Activated naive CD4-positive, alpha-beta T cell treated with anti-CD3 and anti-CD28 coated beads for 36 hours (primary cell): ENCODE data around the gene MXRA7. TPM values are rescaled to one million over a fixed set of nuclear protein-coding genes. Genes with fewer than 3 reads are reported as not detected.
"Not testable (repeated sequence)": the region's sequence is repeated elsewhere in the genome, so short reads cannot be mapped to it uniquely, and the experiment has no call there.

Experiments
- CTCF ChIA-PET: fragments of 350-600 bp; sonication (Branson Sonifier 250); formaldehyde crosslinking; loops from one replicate; lab custom pipeline; 2021; ENCODE audit warnings: antibody characterized with exemption; lab: Charles Lee
- DNase-seq: peaks from one replicate; pipeline ENCODE4 v3.0.0-alpha.2; 2020
- H3K27ac Mint-ChIP-seq: one replicate; pipeline ENCODE4 v1.8.0; 2021; ENCODE audit warnings: mild to moderate bottlenecking, mixed read lengths
- H3K27me3 Mint-ChIP-seq: one replicate; pipeline ENCODE4 v1.8.0; 2021; ENCODE audit warnings: low read depth, mixed read lengths
- H3K36me3 Mint-ChIP-seq: one replicate; pipeline ENCODE4 v1.8.0; 2021; ENCODE audit warnings: low read depth, mixed read lengths
- H3K4me1 Mint-ChIP-seq: one replicate; pipeline ENCODE4 v1.8.0; 2021; ENCODE audit warnings: low read depth, mixed read lengths
- H3K4me3 Mint-ChIP-seq: one replicate; pipeline ENCODE4 v1.8.0; 2021; ENCODE audit warnings: mild to moderate bottlenecking, moderate library complexity, mixed read lengths
- H3K9me3 Mint-ChIP-seq: one replicate; pipeline ENCODE4 v1.8.0; 2021; ENCODE audit warnings: mixed read lengths
- intact Hi-C: fragments of 100-400 bp; cut with micrococcal nuclease; formaldehyde crosslinking; loops from one replicate; pipeline ENCODE4 v1.15.1; 2023
- total RNA-seq, 2 experiments: library from RNA; stranded (reverse); gene quantifications; one replicate each; pipeline ENCODE4 v1.2.3, GENCODE V29; 2021

The MXRA7 gene
- total RNA-seq = 1 to 10 TPM; 3.8 to 4.2 TPM

DNA sequence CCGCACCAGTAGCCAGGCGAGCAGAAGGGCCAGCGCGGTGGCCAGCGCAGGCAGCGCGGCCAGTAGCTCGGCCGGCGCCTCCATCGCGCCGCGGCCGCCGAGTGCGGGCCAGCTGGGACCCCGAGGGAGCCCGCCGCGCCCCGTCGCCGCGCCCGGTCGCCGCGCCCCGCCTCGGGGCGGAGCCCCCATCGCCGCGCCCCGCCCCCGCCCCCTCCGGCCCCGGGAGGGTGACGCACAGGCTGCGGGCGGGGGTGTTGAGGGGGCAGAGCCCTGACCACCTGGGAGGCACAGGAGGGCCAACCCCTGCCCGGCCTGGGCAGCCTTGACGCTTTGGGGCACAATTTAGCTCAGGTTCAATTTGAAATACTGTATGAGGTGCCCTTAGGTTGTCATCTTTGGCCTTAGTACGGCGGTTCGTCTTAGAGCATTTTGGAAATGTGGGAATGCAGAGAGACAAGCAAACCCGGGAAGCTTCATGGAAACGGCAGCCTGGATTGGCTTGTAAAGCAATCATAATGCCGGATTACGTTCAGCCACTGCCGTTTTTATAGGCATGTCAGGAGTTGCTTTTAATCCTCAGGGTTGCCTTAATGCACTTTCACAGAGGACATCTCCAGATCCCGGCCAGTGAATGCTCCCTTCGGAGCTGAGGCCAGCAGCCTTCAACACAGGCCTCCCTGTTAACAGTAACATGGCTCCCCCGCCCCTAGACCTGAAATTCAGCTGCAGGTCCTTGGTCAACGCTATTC, at the start of gene MXRA7:
MXRA7 (minus strand) TSS at position 103 of the 749 bp plus-strand sequence; CDS start at position 84, 19 bp downstream.
- CTCF ChIA-PET = interaction anchor here (1.3 kb wide), 1 partner anchor 29 kb away, joined by 5 read pairs; no protein-coding TSS in a partner anchor
- intact Hi-C loops = loop anchor here (5.0 kb wide), 1 partner anchor 126 kb away; no protein-coding TSS in a partner anchor
- H3K4me3 Mint-ChIP-seq = peak within 1 kb of the TSS; percentile 58
- H3K4me1 Mint-ChIP-seq = peaks cover 27% of the 10 kb centered on the region
- no peaks in the 10 kb centered on the region for H3K9me3 Mint-ChIP-seq
- H3K27ac Mint-ChIP-seq = no peak within 1 kb of the TSS
- H3K27me3 Mint-ChIP-seq = no peaks in the 10 kb centered on the region
- DNase-seq = peak; percentile 53
- H3K36me3 Mint-ChIP-seq = peaks cover 5% of the 10 kb centered on the region

GRCh38 chr17:76758570-76758969, 47.8 kb upstream of the MXRA7 start:
- no peak for DNase-seq
- Mint-ChIP-seq H3K36me3 (peaks cover 9% of the 10 kb centered on the region), H3K27me3 (no peaks in the 10 kb centered on the region), H3K4me1 (peaks cover 6% of the 10 kb centered on the region), H3K9me3 (no peaks in the 10 kb centered on the region), H3K4me3 (no peak overlapping the region), H3K27ac (no peak overlapping the region)
- CTCF ChIA-PET = interaction anchor here (0.6 to 0.7 kb wide), 3 partner anchors 41 to 902 kb away, joined by 3 to 4 read pairs (median 4); no protein-coding TSS in a partner anchor
- intact Hi-C loops = loop anchor here (10.0 kb wide), 1 partner anchor 564 kb away; no protein-coding TSS in a partner anchor

DNA sequence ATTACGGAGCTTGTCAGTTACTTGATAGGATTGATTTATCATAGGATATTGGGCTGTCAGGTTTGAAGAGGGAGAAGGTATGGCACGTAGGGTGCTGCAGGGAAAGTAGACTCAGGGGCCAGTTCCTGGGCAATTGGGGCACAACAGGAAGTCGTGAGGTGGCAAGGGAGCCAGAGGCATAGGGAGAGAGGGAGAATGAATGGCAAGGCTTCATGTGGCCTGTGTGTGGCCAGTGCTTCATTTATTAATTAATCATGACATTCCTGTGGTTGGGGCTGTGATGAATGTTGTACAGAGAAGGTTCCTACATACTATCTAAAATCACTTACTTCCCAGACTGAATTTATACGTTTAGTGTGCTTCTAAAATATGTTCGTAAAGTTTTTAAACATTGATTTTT, 46.5 kb upstream of the MXRA7 start:
- peaks cover 12% of the 10 kb centered on the region for H3K36me3 Mint-ChIP-seq
- no peaks in the 10 kb centered on the region for H3K27me3 Mint-ChIP-seq
- no peaks in the 10 kb centered on the region for H3K9me3 Mint-ChIP-seq
- intact Hi-C loops = loop anchor here (10.0 kb wide), 1 partner anchor 562 kb away; no protein-coding TSS in a partner anchor
- no peak overlapping the region for H3K27ac Mint-ChIP-seq
- no peak for DNase-seq
- CTCF ChIA-PET = no interaction called here
- no peak overlapping the region for H3K4me3 Mint-ChIP-seq
- H3K4me1 Mint-ChIP-seq = peaks cover 18% of the 10 kb centered on the region

- H3K36me3 Mint-ChIP-seq = peaks cover 14% of the 10 kb centered on the region
- H3K27ac Mint-ChIP-seq = no peak overlapping the region
- no peak overlapping the region for H3K4me3 Mint-ChIP-seq
- DNase-seq = no peak
- peaks cover 22% of the 10 kb centered on the region for H3K4me1 Mint-ChIP-seq
- CTCF ChIA-PET = interaction anchor here (0.6 to 0.7 kb wide), 3 partner anchors 293 to 1019 kb away, joined by 3 to 6 read pairs (median 3); no protein-coding TSS in a partner anchor
- H3K27me3 Mint-ChIP-seq = no peaks in the 10 kb centered on the region
- H3K9me3 Mint-ChIP-seq = no peaks in the 10 kb centered on the region
- intact Hi-C loops = loop anchor here (10.0 kb wide), 1 partner anchor 560 kb away; no protein-coding TSS in a partner anchor
Measured at GRCh38 chr17:76755285-76755684, 44.5 kb upstream of the MXRA7 start.

DNA sequence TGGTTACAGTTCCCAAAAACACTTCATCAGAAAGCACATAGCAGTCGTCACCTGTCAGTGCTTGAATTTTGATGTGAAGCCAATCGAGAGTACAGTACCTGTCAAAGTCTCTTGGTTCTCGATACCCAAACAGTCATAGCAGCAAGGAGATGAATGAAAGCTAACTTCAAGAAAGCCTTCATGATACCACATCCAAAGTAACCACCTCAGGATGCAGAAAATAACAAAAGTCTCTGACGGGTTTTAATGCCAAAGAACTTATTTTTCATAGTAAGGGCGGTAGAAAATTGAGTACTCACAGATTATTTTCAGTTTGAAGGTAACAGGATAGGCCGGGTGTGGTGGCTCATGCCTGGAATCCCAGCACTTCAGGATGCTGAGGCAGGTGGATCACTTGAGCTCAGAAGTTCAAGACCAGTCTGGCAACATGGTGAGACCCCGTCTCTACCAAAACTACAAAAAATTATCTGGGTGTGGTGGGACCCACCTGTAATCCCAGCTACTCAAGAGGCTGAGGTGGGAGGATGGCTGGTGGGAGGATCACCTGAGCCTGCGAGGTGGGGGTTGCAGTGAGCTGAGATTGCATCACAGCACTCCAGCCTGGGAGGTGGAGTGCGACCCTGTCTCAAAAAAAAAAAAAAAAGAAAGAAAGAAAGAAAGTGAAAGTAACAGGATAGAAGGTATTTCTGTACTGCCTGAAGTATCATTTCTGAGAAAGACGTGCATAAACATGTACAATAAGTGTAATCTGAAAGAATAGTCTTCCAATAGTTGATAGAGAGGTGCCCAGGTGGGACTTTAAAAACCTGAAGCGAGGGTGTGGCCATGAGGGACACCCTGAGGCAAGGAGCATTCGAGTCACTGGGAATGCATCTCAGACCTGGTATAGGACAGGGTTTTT, 42.5 kb upstream of the MXRA7 start:
- Mint-ChIP-seq H3K4me1 (peaks cover 22% of the 10 kb centered on the region), H3K27ac (peak overlapping the region; percentile 100), H3K4me3 (peak overlapping the region; percentile 83), H3K9me3 (no peaks in the 10 kb centered on the region), H3K27me3 (no peaks in the 10 kb centered on the region), H3K36me3 (peaks cover 12% of the 10 kb centered on the region)
- peak; percentile 70 for DNase-seq
- CTCF ChIA-PET = interaction anchor here (0.7 kb wide), 2 partner anchors 18 to 27 kb away, joined by 4 to 5 read pairs; no protein-coding TSS in a partner anchor
- intact Hi-C loops = loop anchor here (1.0 to 10.0 kb wide), 6 partner anchors 16 to 559 kb away; partner anchors contain the start of genes JMJD6, METTL23 and SRSF2

- CTCF ChIA-PET = no interaction called here
Measured at GRCh38 chr17:76752006-76752405, 41.2 kb upstream of the MXRA7 start.

GRCh38 chr17:76751416-76751993, 40.7 kb upstream of the MXRA7 start:
- no peak for DNase-seq
- Mint-ChIP-seq H3K4me1 (peaks cover 22% of the 10 kb centered on the region), H3K9me3 (no peaks in the 10 kb centered on the region), H3K27me3 (no peaks in the 10 kb centered on the region), H3K4me3 (no peak overlapping the region), H3K36me3 (peaks cover 9% of the 10 kb centered on the region), H3K27ac (no peak overlapping the region)
- intact Hi-C loops = loop anchor here (5.0 to 10.0 kb wide), 2 partner anchors 41 to 557 kb away; no protein-coding TSS in a partner anchor
- CTCF ChIA-PET = no interaction called here

More at GRCh38 chr17:76752006-76752405, 41.2 kb upstream of the MXRA7 start:
- intact Hi-C loops = loop anchor here (2.0 to 10.0 kb wide), 3 partner anchors 40 to 557 kb away; no protein-coding TSS in a partner anchor
- Mint-ChIP-seq H3K9me3 (no peaks in the 10 kb centered on the region), H3K27me3 (no peaks in the 10 kb centered on the region), H3K36me3 (peaks cover 8% of the 10 kb centered on the region), H3K27ac (peak overlapping the region; percentile 100), H3K4me3 (peak overlapping the region; percentile 46), H3K4me1 (peaks cover 22% of the 10 kb centered on the region)
- DNase-seq = no peak

DNA sequence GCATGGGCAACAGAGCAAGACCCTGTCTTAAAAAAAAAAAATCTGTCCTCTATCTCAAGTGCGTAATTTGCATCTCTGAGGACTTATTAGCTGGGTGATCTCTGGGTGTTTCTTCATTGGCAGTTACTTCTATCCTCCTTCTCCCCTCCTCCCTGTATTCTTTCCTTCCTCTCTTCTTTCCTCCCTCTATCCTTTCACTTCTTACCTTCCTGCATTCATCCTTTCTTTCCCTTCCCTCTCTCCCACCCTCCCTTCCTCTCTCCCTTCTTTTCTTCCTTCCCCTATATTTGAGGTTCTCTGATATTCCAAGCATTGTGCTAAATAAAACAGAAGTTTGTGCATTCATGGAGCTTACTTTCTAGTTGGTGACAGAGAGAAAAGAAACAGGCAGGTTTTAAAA, 37.9 kb upstream of the MXRA7 start:
- H3K36me3 Mint-ChIP-seq = peaks cover 28% of the 10 kb centered on the region
- intact Hi-C loops = no loop called here
- DNase-seq = no peak
- no peaks in the 10 kb centered on the region for H3K9me3 Mint-ChIP-seq
- no peak overlapping the region for H3K27ac Mint-ChIP-seq
- no peak overlapping the region for H3K4me3 Mint-ChIP-seq
- CTCF ChIA-PET = no interaction called here
- H3K4me1 Mint-ChIP-seq = peaks cover 25% of the 10 kb centered on the region
- no peaks in the 10 kb centered on the region for H3K27me3 Mint-ChIP-seq

DNA sequence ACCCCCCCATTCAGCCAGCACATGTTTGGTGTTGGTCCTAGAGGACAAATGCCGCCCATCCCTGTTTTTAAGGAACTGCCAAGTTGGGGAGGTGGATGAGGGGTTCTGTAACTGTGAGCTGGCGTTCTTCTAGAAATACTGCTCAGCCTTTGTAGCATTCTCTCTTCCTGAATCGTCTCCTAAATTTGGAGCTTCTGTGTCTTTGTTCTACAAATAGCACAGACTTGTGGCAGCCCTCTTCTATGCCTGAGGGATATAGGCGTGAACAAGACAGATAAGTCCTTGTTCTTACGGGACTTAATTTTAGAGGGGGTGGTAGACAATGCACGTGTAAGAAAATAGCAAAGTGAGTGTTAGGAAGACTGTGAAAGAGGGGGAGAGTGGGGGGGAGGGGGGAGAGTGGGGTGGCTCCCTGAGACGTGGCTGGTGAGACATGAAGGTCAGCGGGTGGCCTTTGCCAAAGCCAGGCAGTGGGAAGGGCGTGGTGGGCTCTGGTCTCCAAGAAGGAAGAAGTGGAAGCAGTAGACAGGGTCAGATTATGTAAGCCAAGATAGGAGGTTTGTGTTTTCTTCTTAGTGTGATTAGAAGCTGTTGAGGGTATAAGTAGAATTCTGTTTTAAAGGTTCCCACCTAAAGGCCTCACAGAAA, 37.1 kb upstream of the MXRA7 start:
- no peak overlapping the region for H3K4me3 Mint-ChIP-seq
- intact Hi-C loops = no loop called here
- H3K9me3 Mint-ChIP-seq = no peaks in the 10 kb centered on the region
- no peaks in the 10 kb centered on the region for H3K27me3 Mint-ChIP-seq
- peaks cover 21% of the 10 kb centered on the region for H3K4me1 Mint-ChIP-seq
- peaks cover 27% of the 10 kb centered on the region for H3K36me3 Mint-ChIP-seq
- CTCF ChIA-PET = no interaction called here
- no peak overlapping the region for H3K27ac Mint-ChIP-seq
- DNase-seq = no peak

- peaks cover 30% of the 10 kb centered on the region for H3K36me3 Mint-ChIP-seq
- intact Hi-C loops, H3K9me3 Mint-ChIP-seq, H3K27me3 Mint-ChIP-seq, DNase-seq, H3K4me3 Mint-ChIP-seq, H3K27ac Mint-ChIP-seq: not testable (repeated sequence)
- H3K4me1 Mint-ChIP-seq = peaks cover 20% of the 10 kb centered on the region
- CTCF ChIA-PET = interaction anchor here (0.6 kb wide), 1 partner anchor 20 kb away, joined by 3 read pairs; no protein-coding TSS in a partner anchor
Measured at GRCh38 chr17:76745785-76746184, 35.0 kb upstream of the MXRA7 start.

DNA sequence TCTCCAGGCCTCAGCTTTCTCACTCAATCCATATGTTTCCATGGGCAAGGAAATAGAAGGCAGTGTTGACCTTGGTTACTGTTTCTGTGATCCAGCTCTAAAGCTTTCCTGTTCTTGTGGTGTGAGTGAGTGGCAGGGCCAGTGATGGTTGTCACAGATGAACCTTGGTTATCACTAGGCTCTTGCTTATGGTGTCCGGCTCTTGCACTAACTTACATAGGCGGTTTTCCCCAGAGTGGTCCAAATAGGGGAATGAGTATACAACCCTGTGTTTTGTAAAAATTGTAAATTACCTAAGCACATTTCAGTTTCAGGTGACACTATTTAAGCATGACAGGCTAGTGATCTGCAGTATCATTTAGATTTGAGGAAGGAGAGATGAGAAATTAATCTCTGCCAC, 34.0 kb upstream of the MXRA7 start:
- no peak overlapping the region for H3K27ac Mint-ChIP-seq
- no peak for DNase-seq
- intact Hi-C loops = no loop called here
- CTCF ChIA-PET = no interaction called here
- H3K36me3 Mint-ChIP-seq = peaks cover 31% of the 10 kb centered on the region
- H3K9me3 Mint-ChIP-seq = no peaks in the 10 kb centered on the region
- no peaks in the 10 kb centered on the region for H3K27me3 Mint-ChIP-seq
- H3K4me3 Mint-ChIP-seq = no peak overlapping the region
- peaks cover 23% of the 10 kb centered on the region for H3K4me1 Mint-ChIP-seq
